Esophagus muscularis mucosa (tissue), 4 donors: ENCODE data around the gene TMEM120B. TPM values are rescaled to one million over a fixed set of nuclear protein-coding genes. Genes with fewer than 3 reads are reported as not detected.
"Not testable (repeated sequence)": the region's sequence is repeated elsewhere in the genome, so short reads cannot be mapped to it uniquely, and the experiment has no call there.

ENCODE experiments used
- DNase-seq: peaks from one replicate; pipeline ENCODE4 v3.0.0-alpha.2; 2017; ENCODE audit errors: extremely low spot score
- H3K27ac ChIP-seq, 4 donors: fragments of 200-600 bp; sonication (generic); replicated peaks in 1 of 4; 1 replicate in 3 of 4; 2 replicates in 1 of 4; pipeline ENCODE4 v1.5.1; 2016 to 2019; ENCODE audit warnings: mild to moderate bottlenecking in 1 of 4
- H3K27me3 ChIP-seq, 4 donors: fragments of 200-600 bp; sonication (generic); one replicate each; pipeline versions ENCODE4 v1.5.1 to v1.6.0; 2016 to 2019
- H3K36me3 ChIP-seq, 4 donors: fragments of 200-600 bp; sonication (generic); one replicate each; pipeline ENCODE4 v1.5.1; 2016 to 2019
- H3K4me1 ChIP-seq, 4 donors: fragments of 200-600 bp; sonication (generic); one replicate each; pipeline ENCODE4 v1.5.1; 2016 to 2019
- H3K4me3 ChIP-seq, 4 donors: fragments of 200-600 bp; sonication (generic); 1 replicate in 2 of 4; 2 replicates in 2 of 4; pipeline ENCODE4 v1.5.1; 2016 to 2019; ENCODE audit warnings: mild to moderate bottlenecking in 4 of 4, moderate library complexity in 1 of 4
- H3K9me3 ChIP-seq, 4 donors: fragments of 200-600 bp; sonication (generic); 1 replicate in 3 of 4; 2 replicates in 1 of 4; pipeline ENCODE4 v1.5.1; 2016 to 2019
- CTCF ChIP-seq, 3 experiments: fragments of 200-600 bp in 2 of 3; fragments of 450-650 bp in 1 of 3; sonication (generic) in 2 of 3; IDR thresholded peaks; one replicate each; pipeline ENCODE4 v1.5.1; 2017 to 2019; ENCODE audit warnings: antibody characterized with exemption in 3 of 3, mild to moderate bottlenecking in 2 of 3, moderate library complexity in 1 of 3
- EP300 ChIP-seq: sonication (generic); formaldehyde crosslinking; IDR thresholded peaks from one replicate; pipeline ENCODE4 v1.6.1; 2017; ENCODE audit warnings: antibody characterized with exemption
- POLR2A ChIP-seq: fragments of 450-650 bp; IDR thresholded peaks from one replicate; pipeline ENCODE4 v1.6.1; 2017; ENCODE audit warnings: antibody characterized with exemption, moderate library complexity, mild to moderate bottlenecking, low read depth
- POLR2AphosphoS5 ChIP-seq, 2 donors: sonication (generic); formaldehyde crosslinking; IDR thresholded peaks; one replicate each; pipeline ENCODE4 v1.6.1; 2017; ENCODE audit warnings: antibody characterized with exemption in 2 of 2
- WGBS: methylation state at CpG from one replicate; pipeline ENCODE4 v1.1.5; 2018; 5-methylcytosine and 5-hydroxymethylcytosine counted together
- intact Hi-C: fragments of 100-400 bp; cut with DNase I; formaldehyde crosslinking; loops from one replicate; pipeline ENCODE4 v1.15.1; 2023
- total RNA-seq, 4 donors: library from RNA; depleted of rRNA; stranded (reverse); fragments of >200 nt; gene quantifications; one replicate each; pipeline versions ENCODE4 v1.1.0 to v1.2.1, GENCODE V29; 2016

TMEM120B gene
- 10 to 100 TPM in 1 of 4 donors, 1 to 10 TPM in 3; 4.5 to 14.1 (median 6.4) TPM for total RNA-seq

- TF ChIP-seq CTCF (IDR thresholded peaks at IDR 0.05) (no peak), EP300 (no peak), POLR2A (peak; percentile 89), POLR2AphosphoS5 (IDR thresholded peaks at IDR 0.05) (peak; percentile 91 to 97)
- Histone ChIP-seq H3K36me3 (no peaks in the 10 kb centered on the region), H3K27ac (peak within 1 kb of the TSS; percentile 84 to 93 (median 88)), H3K9me3 (no peaks in the 10 kb centered on the region), H3K4me3 (peak within 1 kb of the TSS; percentile 82 to 97 (median 90)), H3K27me3 (no peaks in the 10 kb centered on the region), H3K4me1 (peaks cover 20 to 54% (median 38%) of the 10 kb centered on the region in 4 donors)
- 0% methylated on average over 8 of the region's 74 CpGs for WGBS
- peak; percentile 96 for DNase-seq
- intact Hi-C loops, result no loop called here
These were observed at the start of gene TMEM120B for GRCh38 chr12:121712461-121713256. TMEM120B (plus strand) TSS chr12:121712752; CDS start chr12:121712896, 144 bp downstream.

GRCh38 chr12:121663610-121663929, 49.0 kb upstream of the TMEM120B start:
- no peak for DNase-seq
- Histone ChIP-seq H3K9me3 (no peaks in the 10 kb centered on the region), H3K36me3 (no peaks in the 10 kb centered on the region), H3K4me1 (peaks cover 0 to 5% (median 2%) of the 10 kb centered on the region in 4 donors), H3K4me3 (no peak overlapping the region), H3K27me3 (no peaks in the 10 kb centered on the region), H3K27ac (no peak overlapping the region)
- intact Hi-C loops, result no loop called here
- WGBS, result 81% methylated on average over 3 of the region's 3 CpGs
- no peak for TF ChIP-seq POLR2AphosphoS5 (IDR thresholded peaks at IDR 0.05)
- no peak for TF ChIP-seq EP300
- TF ChIP-seq POLR2A, result no peak
- no peak for TF ChIP-seq CTCF (IDR thresholded peaks at IDR 0.05)

GRCh38 chr12:121666829-121667228, 45.7 kb upstream of the TMEM120B start:
- H3K4me3 ChIP-seq, H3K27ac ChIP-seq, H3K27me3 ChIP-seq, intact Hi-C loops, H3K9me3 ChIP-seq, H3K36me3 ChIP-seq, H3K4me1 ChIP-seq, DNase-seq: not testable (repeated sequence)
- 89% methylated on average over 6 of the region's 6 CpGs for WGBS

GRCh38 chr12:121668750-121669520, 43.6 kb upstream of the TMEM120B start:
- Histone ChIP-seq H3K9me3 (no peaks in the 10 kb centered on the region), H3K27me3 (no peaks in the 10 kb centered on the region), H3K36me3 (no peaks in the 10 kb centered on the region), H3K4me1 (peaks cover 10 to 19% (median 18%) of the 10 kb centered on the region in 4 donors), H3K4me3 (no peak overlapping the region), H3K27ac (no peak overlapping the region)
- intact Hi-C loops, result no loop called here
- TF ChIP-seq POLR2A (no peak), CTCF (IDR thresholded peaks at IDR 0.05) (peak; percentile 49 to 56 (median 50)), POLR2AphosphoS5 (IDR thresholded peaks at IDR 0.05) (no peak), EP300 (no peak)
- WGBS, result 80% methylated on average over 16 of the region's 18 CpGs
- no peak for DNase-seq

- 92% methylated on average over 5 of the region's 5 CpGs for WGBS
- Histone ChIP-seq H3K4me3 (no peak within 1 kb of the TSS), H3K36me3 (no peaks in the 10 kb centered on the region), H3K27me3 (no peaks in the 10 kb centered on the region), H3K27ac (no peak within 1 kb of the TSS), H3K9me3 (no peaks in the 10 kb centered on the region), H3K4me1 (peaks cover 10 to 19% (median 18%) of the 10 kb centered on the region in 4 donors)
- intact Hi-C loops, result no loop called here
- DNase-seq, result no peak
- TF ChIP-seq CTCF (IDR thresholded peaks at IDR 0.05), result no peak
- no peak for TF ChIP-seq POLR2AphosphoS5 (IDR thresholded peaks at IDR 0.05)
- no peak for TF ChIP-seq EP300
- no peak for TF ChIP-seq POLR2A
These were observed 43.0 kb upstream of the TMEM120B start, which contains the start of gene MORN3 for GRCh38 chr12:121669521-121669900. MORN3 (minus strand) TSS chr12:121669654; CDS start chr12:121669483, 171 bp downstream.
